GM12864 (cell line): ENCODE data around the gene NRM.
A peak's percentile ranks its signal among the peaks of the same experiment; 100 is the strongest.
"Not testable (repeated sequence)": the region's sequence is repeated elsewhere in the genome, so short reads cannot be mapped to it uniquely, and the experiment has no call there.

ENCODE experiments used
- DNase-seq: peaks from one replicate; pipeline ENCODE4 v3.0.0-alpha.2; 2011; ENCODE audit warnings: low read depth
- H3K4me3 ChIP-seq: 2 replicates; pipeline ENCODE4 v1.5.1; 2011; ENCODE audit warnings: mild to moderate bottlenecking, low read depth, low read length, control low read depth
- TF ChIP-seq, protein P1 (sequence below): IDR thresholded peaks from 2 replicates; pipeline ENCODE4 v1.5.1; 2011; ENCODE audit warnings: low read depth, mild to moderate bottlenecking, moderate library complexity, low read length, control low read depth, inconsistent platforms; ENCODE audit errors: missing control alignments

NRM gene

DNA sequence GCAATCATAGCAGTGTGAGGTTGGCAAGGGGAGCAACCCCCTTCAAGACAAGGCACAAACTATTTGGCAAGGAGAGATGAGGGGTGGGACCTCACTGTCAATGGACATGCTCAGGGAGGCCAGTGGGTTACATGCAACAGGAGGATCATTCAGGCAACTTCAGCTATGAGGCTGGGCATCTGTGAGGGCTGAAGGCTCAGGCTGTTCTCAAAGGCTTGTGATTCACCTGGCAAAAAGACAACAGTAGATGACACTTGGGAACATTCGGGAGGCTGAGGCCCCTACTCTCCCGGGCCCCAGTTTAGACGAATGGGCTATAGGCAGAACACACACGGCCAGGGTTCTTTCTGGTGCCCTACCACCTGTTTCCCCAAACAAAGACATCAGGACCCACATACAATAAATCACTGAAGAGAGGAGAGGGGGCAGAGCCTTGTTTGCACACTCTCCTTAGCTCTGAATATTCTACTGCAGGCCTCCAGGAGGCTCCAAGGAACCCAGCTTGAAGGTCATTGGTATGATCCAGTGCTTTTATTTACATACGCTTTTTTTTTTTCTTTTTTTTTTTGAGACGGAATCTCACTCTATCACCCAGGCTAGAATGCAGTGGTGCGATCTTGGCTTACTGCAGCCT is 37.3 kb upstream of the NRM start:
- no peak overlapping the region for H3K4me3 ChIP-seq
- TF ChIP-seq, protein P1, sequence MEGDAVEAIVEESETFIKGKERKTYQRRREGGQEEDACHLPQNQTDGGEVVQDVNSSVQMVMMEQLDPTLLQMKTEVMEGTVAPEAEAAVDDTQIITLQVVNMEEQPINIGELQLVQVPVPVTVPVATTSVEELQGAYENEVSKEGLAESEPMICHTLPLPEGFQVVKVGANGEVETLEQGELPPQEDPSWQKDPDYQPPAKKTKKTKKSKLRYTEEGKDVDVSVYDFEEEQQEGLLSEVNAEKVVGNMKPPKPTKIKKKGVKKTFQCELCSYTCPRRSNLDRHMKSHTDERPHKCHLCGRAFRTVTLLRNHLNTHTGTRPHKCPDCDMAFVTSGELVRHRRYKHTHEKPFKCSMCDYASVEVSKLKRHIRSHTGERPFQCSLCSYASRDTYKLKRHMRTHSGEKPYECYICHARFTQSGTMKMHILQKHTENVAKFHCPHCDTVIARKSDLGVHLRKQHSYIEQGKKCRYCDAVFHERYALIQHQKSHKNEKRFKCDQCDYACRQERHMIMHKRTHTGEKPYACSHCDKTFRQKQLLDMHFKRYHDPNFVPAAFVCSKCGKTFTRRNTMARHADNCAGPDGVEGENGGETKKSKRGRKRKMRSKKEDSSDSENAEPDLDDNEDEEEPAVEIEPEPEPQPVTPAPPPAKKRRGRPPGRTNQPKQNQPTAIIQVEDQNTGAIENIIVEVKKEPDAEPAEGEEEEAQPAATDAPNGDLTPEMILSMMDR = no peak
- DNase-seq = no peak

DNA sequence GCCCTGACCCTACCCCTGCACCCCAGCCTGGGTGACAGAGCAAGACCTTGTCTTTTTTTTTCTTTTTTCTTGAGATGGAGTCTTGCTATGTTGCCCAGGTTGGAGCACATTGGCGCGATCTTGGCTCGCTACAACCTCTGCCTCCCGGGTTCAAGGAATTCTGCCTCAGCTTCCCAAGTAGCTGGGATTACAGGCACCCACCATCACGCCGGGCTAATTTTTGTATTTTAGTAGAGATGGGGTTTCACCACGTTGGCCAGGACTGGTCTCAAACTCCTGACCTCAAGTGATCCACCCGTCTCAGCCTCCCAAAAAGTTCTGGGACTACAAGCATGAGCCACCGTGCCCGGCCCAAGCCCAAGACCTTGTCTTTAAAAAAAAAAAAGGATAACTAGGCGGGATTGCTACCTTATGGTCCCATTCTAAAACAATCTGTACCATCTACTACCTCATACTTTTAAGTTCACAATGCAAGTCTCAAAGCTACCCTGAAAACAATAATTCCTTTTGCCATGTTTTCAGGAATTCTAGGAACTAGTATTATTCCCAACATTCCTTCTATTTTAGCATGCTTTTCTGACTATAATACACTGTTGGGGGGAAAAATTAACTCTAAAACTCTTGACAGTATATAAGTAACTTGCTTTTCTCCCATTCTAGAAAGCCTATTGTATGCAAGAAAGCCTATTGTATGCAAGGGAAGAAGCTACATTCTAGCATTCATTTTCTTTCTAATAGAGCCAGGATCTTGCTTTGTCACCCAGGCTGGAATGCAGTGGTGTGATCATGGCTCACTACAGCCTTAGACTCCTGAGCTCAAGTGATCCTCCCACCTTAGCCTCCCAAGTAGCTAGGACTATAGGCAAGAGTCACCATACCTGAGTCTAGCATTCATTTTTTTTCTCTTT is 36.0 kb upstream of the NRM start:
- TF ChIP-seq, protein P1 = no peak
- DNase-seq = no peak
- no peak overlapping the region for H3K4me3 ChIP-seq

DNA sequence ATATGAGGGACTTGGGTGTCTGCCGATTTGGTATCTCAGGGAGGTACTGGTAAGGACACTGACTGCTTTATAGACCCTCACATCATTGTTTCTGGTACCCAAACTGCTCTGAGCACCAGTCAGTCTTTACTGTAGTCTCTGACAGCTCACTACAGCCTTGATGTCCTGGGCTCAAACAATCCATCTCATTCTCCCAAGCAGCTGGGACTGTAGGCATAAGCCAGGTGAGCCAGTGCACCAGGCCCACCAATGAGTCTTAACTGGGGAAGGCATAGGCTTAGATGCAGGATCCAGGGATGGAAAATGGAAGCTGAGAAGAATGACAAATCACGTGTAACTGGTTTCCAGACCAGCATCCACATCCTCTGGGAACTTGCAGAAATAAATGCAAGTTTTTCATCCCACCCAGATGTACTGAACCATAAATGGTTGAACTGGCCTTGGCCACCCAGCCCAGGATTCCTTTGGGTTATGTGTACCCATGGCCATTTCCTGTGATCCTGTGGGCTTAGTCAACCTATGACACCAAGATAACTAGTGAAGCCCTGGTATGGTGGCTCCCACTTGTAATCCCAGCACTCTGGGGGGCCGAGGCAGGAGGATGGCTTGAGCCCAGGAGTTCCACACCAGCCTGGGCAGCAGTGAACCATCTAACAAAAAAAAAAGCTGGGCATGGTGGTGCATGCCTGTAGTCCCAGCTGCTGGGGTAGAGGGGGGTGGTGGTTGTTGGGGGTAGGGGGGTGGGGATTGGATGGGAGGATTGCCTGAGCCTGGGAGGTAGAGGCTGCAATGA is 35.1 kb upstream of the NRM start:
- DNase-seq = no peak
- TF ChIP-seq, protein P1 = no peak
- no peak overlapping the region for H3K4me3 ChIP-seq

DNA sequence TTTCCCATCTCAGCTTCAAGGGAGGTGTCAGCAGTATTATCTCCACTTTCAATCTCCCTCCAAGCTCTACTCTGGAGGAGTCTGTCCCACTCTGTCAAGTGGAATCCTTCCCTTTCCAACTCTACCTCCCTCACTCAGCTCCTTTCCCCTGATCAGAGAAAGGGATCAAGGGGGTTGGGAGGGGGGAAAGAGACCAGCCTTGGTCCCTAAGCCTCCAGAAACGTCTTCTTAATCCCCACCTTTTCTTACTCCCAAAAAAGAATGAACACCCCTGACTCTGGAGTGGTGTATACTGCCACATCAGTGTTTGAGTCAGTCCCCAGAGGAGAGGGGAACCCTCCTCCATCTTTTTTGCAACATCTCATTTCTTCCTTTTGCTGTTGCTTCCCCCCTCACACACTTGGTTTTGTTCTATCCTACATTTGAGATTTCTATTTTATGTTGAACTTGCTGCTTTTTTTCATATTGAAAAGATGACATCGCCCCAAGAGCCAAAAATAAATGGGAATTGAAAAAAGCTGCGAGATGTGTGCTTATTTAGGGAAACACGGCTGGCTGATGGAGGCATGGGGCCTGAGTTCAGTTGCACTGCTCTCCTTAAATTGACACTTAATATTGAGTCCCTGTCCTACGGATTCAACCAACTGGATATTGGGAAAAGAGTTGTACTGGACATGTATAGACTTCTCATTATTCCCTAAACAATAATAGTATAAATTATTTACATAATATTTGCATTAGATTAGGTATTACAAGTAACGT is 34.3 kb upstream of the NRM start:
- TF ChIP-seq, protein P1 = no peak
- DNase-seq = no peak
- no peak overlapping the region for H3K4me3 ChIP-seq

DNA sequence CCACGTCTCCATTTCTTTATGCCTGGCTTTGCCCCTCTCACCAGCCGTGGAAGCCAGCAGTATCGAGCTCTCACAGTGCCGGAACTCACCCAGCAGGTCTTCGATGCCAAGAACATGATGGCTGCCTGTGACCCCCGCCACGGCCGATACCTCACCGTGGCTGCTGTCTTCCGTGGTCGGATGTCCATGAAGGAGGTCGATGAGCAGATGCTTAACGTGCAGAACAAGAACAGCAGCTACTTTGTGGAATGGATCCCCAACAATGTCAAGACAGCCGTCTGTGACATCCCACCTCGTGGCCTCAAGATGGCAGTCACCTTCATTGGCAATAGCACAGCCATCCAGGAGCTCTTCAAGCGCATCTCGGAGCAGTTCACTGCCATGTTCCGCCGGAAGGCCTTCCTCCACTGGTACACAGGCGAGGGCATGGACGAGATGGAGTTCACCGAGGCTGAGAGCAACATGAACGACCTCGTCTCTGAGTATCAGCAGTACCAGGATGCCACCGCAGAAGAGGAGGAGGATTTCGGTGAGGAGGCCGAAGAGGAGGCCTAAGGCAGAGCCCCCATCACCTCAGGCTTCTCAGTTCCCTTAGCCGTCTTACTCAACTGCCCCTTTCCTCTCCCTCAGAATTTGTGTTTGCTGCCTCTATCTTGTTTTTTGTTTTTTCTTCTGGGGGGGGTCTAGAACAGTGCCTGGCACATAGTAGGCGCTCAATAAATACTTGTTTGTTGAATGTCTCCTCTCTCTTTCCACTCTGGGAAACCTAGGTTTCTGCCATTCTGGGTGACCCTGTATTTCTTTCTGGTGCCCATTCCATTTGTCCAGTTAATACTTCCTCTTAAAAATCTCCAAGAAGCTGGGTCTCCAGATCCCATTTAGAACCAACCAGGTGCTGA is 33.3 kb upstream of the NRM start:
- H3K4me3 ChIP-seq = peak overlapping the region; percentile 9; the same call in 1 of the 2 replicates
- DNase-seq = not testable (repeated sequence)

DNA sequence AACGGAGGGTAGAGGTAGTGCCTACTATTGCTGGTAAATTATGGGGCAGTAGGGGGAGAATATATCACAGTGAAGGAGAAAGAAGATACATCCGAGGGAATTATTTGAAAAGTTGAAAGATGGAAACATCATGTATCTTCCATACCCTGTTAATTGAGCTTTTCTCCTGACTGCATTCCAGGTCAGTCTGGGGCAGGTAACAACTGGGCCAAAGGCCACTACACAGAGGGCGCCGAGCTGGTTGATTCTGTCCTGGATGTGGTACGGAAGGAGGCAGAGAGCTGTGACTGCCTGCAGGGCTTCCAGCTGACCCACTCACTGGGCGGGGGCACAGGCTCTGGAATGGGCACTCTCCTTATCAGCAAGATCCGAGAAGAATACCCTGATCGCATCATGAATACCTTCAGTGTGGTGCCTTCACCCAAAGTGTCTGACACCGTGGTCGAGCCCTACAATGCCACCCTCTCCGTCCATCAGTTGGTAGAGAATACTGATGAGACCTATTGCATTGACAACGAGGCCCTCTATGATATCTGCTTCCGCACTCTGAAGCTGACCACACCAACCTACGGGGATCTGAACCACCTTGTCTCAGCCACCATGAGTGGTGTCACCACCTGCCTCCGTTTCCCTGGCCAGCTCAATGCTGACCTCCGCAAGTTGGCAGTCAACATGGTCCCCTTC is 32.5 kb upstream of the NRM start:
- not testable (repeated sequence) for DNase-seq
- peak overlapping the region; percentile 97 for H3K4me3 ChIP-seq
